K562 (cell line): ENCODE results near the gene SH3D21. TPM values are rescaled to one million over a fixed set of nuclear protein-coding genes. Genes with fewer than 3 reads are reported as not detected.

ENCODE experiments used
- ARID2 ChIP-seq: fragments of 450-650 bp; IDR thresholded peaks from 2 replicates; pipeline ENCODE4 v1.6.1; 2017; ENCODE audit warnings: antibody characterized with exemption, mild to moderate bottlenecking
- HMGN3 ChIP-seq: IDR thresholded peaks from 2 replicates; pipeline ENCODE4 v1.6.1; 2011; ENCODE audit warnings: borderline replicate concordance, low read depth, mild to moderate bottlenecking, mixed read lengths, low read length; ENCODE audit not compliant: insufficient read length; ENCODE audit errors: extremely low read depth
- HNRNPL ChIP-seq: fragments of 200-400 bp; formaldehyde crosslinking; IDR thresholded peaks from 2 replicates; pipeline ENCODE4 v1.6.1; 2017; ENCODE audit warnings: low read depth, mild to moderate bottlenecking, low read length
- KLF13 ChIP-seq: fragments of 450-650 bp; IDR thresholded peaks from 2 replicates; pipeline ENCODE4 v1.6.1; 2016; ENCODE audit warnings: missing genetic modification characterization, low read depth, mild to moderate bottlenecking, missing compliant biosample characterization, moderate library complexity, borderline replicate concordance
- MYBL2 ChIP-seq, 2 experiments: fragments of 450-650 bp in 1 of 2; sonication (generic) in 1 of 2; formaldehyde crosslinking in 1 of 2; IDR thresholded peaks; 2 replicates each; pipeline versions ENCODE4 v1.6.1 to v1.8.1; 2017 to 2022; ENCODE audit warnings: borderline replicate concordance in 1 of 2, inconsistent platforms in 1 of 2, low read depth in 1 of 2, mild to moderate bottlenecking in 1 of 2, missing genetic modification reagents in 1 of 2, moderate library complexity in 1 of 2
- NFRKB ChIP-seq: fragments of 450-650 bp; IDR thresholded peaks from 2 replicates; pipeline ENCODE4 v1.6.1; 2016; ENCODE audit warnings: low read depth
- NR3C1 ChIP-seq: sonication (generic); formaldehyde crosslinking; IDR thresholded peaks from 2 replicates; pipeline ENCODE4 v1.8.1; 2022; ENCODE audit warnings: missing genetic modification reagents
- POLR2A ChIP-seq: fragments of 450-650 bp; conservative IDR thresholded peaks from 2 replicates; pipeline ENCODE4 v1.6.1; 2016
- POLR3G ChIP-seq: IDR thresholded peaks from 2 replicates; pipeline ENCODE4 v1.6.1; 2011; ENCODE audit not compliant: insufficient read length, insufficient replicate concordance; ENCODE audit errors: extremely low read depth
- RBM14 ChIP-seq: fragments of 200-400 bp; formaldehyde crosslinking; IDR thresholded peaks from 2 replicates; pipeline ENCODE4 v1.6.1; 2018; ENCODE audit warnings: low read depth, mild to moderate bottlenecking, low read length, moderate library complexity, borderline replicate concordance; ENCODE audit not compliant: insufficient read depth
- TEAD1 ChIP-seq, 2 experiments: fragments of 450-650 bp in 1 of 2; sonication (generic) in 1 of 2; formaldehyde crosslinking; IDR thresholded peaks; 2 replicates each; pipeline versions ENCODE4 v1.4.0 to v1.8.0; 2020 to 2022; ENCODE audit warnings: mild to moderate bottlenecking in 2 of 2, missing genetic modification reagents in 1 of 2
- ZNF3 ChIP-seq: fragments of 250-450 bp; sonication (Bioruptor Pico); IDR thresholded peaks from 2 replicates; pipeline ENCODE4 v1.5.0; 2021; ENCODE audit warnings: mild to moderate bottlenecking, moderate library complexity
- ZNF764 ChIP-seq: fragments of 250-450 bp; sonication (Bioruptor Pico); IDR thresholded peaks from 2 replicates; pipeline ENCODE4 v1.4.0; 2020; ENCODE audit warnings: low read depth, mild to moderate bottlenecking, moderate library complexity
- polyA plus RNA-seq, 8 experiments: library from polyadenylated mRNA; depleted of rRNA in 4 of 8; stranded (reverse) in 5 of 8; unstranded in 3 of 8; fragments of >200 nt; fragmentation: Nextera tagmentation in 2 of 8; fragmentation: Illumina TruSeq in 1 of 8; extraction: Ambion mirVana in 2 of 8; extraction: Trizol in 1 of 8; gene quantifications; 2 replicates each; pipeline versions ENCODE4 v1.2.1 to v1.2.3, GENCODE V29; 2011 to 2014; ENCODE audit warnings: inconsistent platforms in 1 of 8, missing spikeins in 1 of 8
- total RNA-seq, 7 experiments: library from RNA; depleted of rRNA in 6 of 7; stranded (reverse); fragments of >200 nt in 6 of 7; fragmentation: Illumina TruSeq in 2 of 7; extraction: Trizol in 2 of 7; gene quantifications; 2 replicates each; pipeline versions ENCODE4 v1.2.1 to v1.2.3, GENCODE V29; 2011 to 2021; ENCODE audit warnings: low replicate concordance in 1 of 7
- TF ChIP-seq, protein P1 (sequence below): sonication (generic); formaldehyde crosslinking; IDR thresholded peaks from 2 replicates; pipeline ENCODE4 v1.8.1; 2023; ENCODE audit warnings: mild to moderate bottlenecking, missing genetic modification reagents
- TF ChIP-seq, protein P2 (sequence below): fragments of 200-400 bp; formaldehyde crosslinking; IDR thresholded peaks from 2 replicates; pipeline ENCODE4 v1.6.1; 2017; ENCODE audit warnings: mild to moderate bottlenecking, low read depth, low read length, moderate library complexity
- TF ChIP-seq, protein P3 (sequence below), 3 experiments: IDR thresholded peaks in 2 of 3; conservative IDR thresholded peaks in 1 of 3; 2 replicates each; pipeline ENCODE4 v1.5.1; 2011 to 2012; ENCODE audit warnings: low read length in 3 of 3, mild to moderate bottlenecking in 3 of 3, control low read depth in 2 of 3, improper control_type of control experiment in 1 of 3, inconsistent platforms in 1 of 3, low read depth in 1 of 3, mixed read lengths in 1 of 3, moderate library complexity in 1 of 3; ENCODE audit not compliant: insufficient read depth in 2 of 3
- TF ChIP-seq, protein P4 (sequence below): sonication (generic); formaldehyde crosslinking; IDR thresholded peaks from 2 replicates; pipeline ENCODE4 v1.8.1; 2023; ENCODE audit warnings: mild to moderate bottlenecking, missing genetic modification reagents, moderate library complexity

Gene SH3D21
- total and polyA plus RNA-seq, 9 of the 15 experiments (the other 6 are each of a cell fraction or from before 2014, with no cell fraction given): 0.01 to 4.7 (median 1.8) TPM

DNA sequence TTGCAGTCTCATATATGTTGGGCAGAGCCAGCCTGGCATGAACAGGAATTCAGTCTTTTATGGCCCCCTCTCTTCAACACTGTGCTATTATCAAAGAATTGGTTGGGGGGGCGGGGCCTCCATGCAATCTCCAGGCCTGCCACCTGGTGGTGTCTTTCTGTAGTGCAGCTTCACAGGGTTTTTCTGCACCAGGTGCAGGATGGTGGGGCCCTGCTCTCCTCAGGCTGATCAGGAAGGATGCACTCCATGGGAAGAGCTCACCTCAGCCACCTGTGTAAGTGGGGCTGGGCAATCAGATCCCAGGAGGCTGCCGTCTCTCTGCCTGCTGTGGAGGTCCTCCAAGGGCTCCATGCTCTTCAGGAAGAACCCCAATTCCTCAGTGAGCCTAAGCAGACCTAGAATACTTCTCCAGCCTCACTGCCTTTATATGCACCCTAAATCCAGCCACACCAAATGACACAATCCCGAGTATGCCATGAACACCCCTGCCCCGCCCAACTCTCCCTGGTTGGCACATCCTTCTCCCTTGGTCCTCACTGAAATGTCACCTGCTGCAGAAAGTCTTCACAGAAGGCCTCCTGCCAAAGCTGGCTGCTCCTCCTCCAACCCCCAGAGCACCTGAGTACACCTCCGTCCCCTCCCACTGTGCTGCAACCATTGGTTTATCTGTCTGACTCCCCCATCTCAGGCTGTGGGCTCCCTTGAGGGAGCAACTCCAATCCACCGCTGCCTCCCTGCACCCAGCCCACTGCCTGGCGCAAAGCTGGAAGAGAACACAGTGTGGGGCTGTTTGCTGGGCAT, 63.1 kb downstream of the SH3D21 start (continued):
- TF ChIP-seq, protein P1, sequence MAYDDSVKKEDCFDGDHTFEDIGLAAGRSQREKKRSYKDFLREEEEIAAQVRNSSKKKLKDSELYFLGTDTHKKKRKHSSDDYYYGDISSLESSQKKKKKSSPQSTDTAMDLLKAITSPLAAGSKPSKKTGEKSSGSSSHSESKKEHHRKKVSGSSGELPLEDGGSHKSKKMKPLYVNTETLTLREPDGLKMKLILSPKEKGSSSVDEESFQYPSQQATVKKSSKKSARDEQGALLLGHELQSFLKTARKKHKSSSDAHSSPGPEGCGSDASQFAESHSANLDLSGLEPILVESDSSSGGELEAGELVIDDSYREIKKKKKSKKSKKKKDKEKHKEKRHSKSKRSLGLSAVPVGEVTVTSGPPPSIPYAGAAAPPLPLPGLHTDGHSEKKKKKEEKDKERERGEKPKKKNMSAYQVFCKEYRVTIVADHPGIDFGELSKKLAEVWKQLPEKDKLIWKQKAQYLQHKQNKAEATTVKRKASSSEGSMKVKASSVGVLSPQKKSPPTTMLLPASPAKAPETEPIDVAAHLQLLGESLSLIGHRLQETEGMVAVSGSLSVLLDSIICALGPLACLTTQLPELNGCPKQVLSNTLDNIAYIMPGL: no peak
- TF ChIP-seq TEAD1 (CRISPR knock-in tag; IDR thresholded peaks at IDR 0.05): 0 out of 4 replicates have a peak, but pooled peaks of 1 of the 2 experiments have one; percentile 46
- no peak for TF ChIP-seq MYBL2 (IDR thresholded peaks at IDR 0.05; ENCODE audit: low read depth)
- TF ChIP-seq MYBL2 (CRISPR knock-in tag; IDR thresholded peaks at IDR 0.05; ENCODE audit: borderline replicate concordance): no peak
- no peak for TF ChIP-seq ARID2
- TF ChIP-seq, protein P2, sequence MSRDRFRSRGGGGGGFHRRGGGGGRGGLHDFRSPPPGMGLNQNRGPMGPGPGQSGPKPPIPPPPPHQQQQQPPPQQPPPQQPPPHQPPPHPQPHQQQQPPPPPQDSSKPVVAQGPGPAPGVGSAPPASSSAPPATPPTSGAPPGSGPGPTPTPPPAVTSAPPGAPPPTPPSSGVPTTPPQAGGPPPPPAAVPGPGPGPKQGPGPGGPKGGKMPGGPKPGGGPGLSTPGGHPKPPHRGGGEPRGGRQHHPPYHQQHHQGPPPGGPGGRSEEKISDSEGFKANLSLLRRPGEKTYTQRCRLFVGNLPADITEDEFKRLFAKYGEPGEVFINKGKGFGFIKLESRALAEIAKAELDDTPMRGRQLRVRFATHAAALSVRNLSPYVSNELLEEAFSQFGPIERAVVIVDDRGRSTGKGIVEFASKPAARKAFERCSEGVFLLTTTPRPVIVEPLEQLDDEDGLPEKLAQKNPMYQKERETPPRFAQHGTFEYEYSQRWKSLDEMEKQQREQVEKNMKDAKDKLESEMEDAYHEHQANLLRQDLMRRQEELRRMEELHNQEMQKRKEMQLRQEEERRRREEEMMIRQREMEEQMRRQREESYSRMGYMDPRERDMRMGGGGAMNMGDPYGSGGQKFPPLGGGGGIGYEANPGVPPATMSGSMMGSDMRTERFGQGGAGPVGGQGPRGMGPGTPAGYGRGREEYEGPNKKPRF: no peak
- TF ChIP-seq ZNF3 (CRISPR knock-in tag): no peak
- TF ChIP-seq POLR3G: no peak
- no peak for TF ChIP-seq NFRKB
- no peak for TF ChIP-seq NR3C1 (CRISPR knock-in tag)
- no peak for TF ChIP-seq RBM14
- TF ChIP-seq HNRNPL: no peak
- TF ChIP-seq HMGN3: no peak
- no peak for TF ChIP-seq ZNF764 (CRISPR knock-in tag)
- TF ChIP-seq, protein P3, sequence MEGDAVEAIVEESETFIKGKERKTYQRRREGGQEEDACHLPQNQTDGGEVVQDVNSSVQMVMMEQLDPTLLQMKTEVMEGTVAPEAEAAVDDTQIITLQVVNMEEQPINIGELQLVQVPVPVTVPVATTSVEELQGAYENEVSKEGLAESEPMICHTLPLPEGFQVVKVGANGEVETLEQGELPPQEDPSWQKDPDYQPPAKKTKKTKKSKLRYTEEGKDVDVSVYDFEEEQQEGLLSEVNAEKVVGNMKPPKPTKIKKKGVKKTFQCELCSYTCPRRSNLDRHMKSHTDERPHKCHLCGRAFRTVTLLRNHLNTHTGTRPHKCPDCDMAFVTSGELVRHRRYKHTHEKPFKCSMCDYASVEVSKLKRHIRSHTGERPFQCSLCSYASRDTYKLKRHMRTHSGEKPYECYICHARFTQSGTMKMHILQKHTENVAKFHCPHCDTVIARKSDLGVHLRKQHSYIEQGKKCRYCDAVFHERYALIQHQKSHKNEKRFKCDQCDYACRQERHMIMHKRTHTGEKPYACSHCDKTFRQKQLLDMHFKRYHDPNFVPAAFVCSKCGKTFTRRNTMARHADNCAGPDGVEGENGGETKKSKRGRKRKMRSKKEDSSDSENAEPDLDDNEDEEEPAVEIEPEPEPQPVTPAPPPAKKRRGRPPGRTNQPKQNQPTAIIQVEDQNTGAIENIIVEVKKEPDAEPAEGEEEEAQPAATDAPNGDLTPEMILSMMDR (IDR thresholded peaks at IDR 0.05 in 2 of 3, conservative IDR thresholded peaks at IDR 0.05 in 1 of 3; ENCODE audit: insufficient read depth in 2 of 3, low read depth in 1 of 3, low read length in 3 of 3): peak; percentile 94 to 96 (median 95)
- TF ChIP-seq POLR2A: 0 out of 2 replicates have a peak, but pooled peaks have one; percentile 11
- TF ChIP-seq, protein P4, sequence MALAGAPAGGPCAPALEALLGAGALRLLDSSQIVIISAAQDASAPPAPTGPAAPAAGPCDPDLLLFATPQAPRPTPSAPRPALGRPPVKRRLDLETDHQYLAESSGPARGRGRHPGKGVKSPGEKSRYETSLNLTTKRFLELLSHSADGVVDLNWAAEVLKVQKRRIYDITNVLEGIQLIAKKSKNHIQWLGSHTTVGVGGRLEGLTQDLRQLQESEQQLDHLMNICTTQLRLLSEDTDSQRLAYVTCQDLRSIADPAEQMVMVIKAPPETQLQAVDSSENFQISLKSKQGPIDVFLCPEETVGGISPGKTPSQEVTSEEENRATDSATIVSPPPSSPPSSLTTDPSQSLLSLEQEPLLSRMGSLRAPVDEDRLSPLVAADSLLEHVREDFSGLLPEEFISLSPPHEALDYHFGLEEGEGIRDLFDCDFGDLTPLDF (CRISPR knock-in tag): peak; percentile 42; the same call in 1 of the 2 replicates
- peak; percentile 86 for TF ChIP-seq KLF13 (tag)
